GM18867 (cell line): ENCODE data around the gene LRRC32.
"Not testable (repeated sequence)": the region's sequence is repeated elsewhere in the genome, so short reads cannot be mapped to it uniquely, and the experiment has no call there.

ENCODE experiments used
- ATAC-seq: cut with Tn5 transposase; IDR thresholded peaks from one replicate; pipeline ENCODE4 v1.9.1; 2021; ENCODE audit warnings: mild to moderate bottlenecking, moderate library complexity; ENCODE audit not compliant: unreplicated experiment

LRRC32 gene

DNA sequence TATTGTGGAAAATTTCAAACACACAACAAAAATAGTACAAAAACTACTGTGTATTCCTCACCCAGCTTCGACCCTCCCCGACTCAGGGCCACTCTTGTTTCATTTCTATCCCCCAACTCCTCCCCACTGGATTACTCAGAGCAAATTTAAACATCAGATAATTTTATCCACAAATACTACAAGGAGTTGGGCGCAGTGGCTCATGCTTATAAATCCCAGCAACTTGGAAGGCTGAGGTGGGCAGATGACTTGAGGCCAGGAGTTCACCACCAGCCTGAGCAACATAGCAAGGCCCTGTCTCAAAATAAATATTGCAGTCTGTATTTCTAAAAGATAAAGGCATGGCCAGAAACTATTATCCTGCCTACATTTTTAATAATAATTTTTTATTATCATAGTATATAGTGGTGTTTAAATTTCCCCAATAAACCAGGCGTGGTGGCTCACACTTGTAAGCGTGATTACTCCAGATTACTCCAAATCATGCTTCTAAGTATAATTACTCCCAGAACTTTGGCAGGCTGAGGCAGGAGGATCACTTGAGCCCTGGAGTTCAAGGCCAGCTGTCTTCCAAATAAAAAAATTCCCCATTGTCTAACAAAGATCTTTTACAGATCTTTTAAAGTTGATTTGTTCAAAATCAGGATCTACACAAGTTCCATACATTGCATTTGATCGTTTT lies 39.8 kb downstream of the LRRC32 start:
- no peak for ATAC-seq

DNA sequence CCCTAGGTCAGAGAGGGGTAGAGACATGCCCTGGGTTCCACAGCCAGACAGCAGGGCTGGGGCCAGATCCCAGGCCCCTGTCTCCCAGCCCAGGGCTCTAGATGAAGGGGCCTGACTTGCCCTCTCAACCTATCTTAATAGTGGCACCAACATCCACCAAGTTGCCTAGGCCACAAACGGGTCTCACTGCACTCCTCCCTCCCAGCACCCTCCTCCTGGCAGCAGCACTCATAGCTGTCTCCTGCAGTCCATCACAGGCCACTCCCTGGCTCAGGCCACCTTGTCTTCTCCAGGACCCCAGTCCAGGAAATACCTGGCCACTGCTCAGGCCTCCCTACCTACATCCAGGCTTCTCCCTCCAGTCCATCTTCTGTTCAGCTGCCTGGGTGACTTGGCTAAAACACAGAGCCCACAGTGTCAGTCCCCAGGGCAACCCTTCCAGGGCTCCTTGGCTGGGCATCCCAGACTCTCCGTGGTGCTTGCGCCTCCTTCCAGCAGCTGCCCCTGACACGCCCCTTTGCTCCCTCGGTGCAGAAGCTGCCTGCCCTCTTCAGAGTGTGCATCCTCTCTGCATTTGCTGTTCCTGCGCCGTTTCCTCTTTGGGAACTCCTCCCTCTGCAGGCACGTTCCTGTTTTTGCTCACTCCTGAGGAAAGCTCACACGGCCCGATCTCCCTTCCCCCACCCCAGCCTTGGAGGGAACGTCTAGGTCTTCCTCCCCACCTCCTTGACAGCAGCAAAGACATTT lies 40.5 kb downstream of the LRRC32 start:
- ATAC-seq: no peak

DNA sequence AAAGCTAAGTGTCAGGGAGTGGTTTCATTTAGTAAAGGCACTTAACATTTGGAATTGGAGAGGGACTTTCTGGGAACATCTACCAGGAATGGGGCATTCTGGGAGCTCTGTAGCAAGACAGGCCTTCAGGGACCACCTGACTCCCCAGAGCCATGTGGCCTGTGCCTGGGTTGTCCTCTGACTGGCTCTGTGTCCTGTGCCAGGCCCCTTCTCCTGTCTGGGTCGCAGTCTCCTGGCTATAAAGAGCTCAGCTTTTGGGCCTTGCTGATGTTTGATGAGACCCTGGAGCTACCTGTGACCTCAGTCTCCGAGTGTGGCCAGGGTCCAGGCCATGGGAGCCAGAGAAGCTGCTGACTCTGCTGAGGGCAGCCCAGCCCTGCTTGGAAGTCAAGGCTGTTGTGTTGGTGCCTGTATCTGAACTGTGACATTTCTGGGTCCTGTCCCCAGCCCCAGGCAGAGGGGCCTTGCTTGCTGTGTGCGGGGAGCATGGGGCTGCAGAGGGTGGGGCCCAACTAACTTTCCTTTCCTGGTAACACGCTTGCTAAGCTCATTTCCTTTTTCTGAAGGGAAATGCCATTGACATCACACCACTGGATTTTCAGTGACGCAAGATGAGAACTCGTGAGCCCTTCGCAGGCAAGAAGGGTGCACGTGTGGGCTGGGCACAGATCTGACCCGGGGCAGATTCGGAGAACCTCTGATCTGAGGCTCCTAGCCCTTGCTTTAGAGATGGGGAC lies 41.3 kb downstream of the LRRC32 start:
- no peak for ATAC-seq

DNA sequence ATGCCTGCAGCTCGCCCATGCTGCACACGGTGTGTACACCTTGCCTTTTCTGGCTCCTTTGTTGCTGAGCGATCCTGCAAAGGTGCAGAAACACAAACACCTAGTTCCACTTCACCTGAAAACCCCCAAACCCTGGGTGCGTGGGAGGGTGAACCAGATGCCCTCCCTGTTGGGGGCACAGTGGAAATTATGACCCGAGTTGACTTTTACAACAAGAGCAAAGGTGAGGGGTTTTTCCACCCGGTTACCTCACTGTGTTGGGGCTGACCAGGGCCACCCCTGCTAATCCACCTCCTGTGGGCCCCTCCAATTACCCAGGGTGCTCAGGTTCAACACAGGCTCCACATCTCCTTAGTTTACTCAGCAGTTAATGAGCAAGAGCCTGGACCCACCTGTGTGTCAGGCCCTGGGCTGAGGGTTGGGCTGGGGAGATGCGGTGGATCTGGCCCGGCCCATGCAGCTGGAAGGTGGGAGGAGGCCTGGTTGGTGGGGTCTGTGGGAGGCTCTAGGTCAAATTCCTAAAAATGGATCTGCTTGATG lies 42.1 kb downstream of the LRRC32 start:
- no peak for ATAC-seq

DNA sequence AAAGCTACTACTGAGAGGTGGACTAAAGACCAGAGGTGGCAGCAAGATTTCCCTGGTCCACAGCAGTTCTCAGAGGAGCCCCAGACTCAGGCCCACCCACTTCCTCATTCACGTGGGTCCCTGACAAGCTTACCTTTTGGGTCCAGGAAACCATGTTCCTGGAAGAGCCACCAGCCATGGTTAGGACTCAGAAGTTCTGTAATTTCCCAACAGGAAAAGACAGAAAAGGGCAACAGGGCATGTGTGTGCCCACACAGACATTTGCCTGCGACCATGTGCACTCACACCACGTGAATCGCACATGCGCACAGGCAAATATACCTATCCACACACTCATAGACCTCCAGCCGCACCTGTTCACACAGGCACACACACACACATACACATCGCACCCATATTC lies 42.9 kb downstream of the LRRC32 start:
- no peak for ATAC-seq

DNA sequence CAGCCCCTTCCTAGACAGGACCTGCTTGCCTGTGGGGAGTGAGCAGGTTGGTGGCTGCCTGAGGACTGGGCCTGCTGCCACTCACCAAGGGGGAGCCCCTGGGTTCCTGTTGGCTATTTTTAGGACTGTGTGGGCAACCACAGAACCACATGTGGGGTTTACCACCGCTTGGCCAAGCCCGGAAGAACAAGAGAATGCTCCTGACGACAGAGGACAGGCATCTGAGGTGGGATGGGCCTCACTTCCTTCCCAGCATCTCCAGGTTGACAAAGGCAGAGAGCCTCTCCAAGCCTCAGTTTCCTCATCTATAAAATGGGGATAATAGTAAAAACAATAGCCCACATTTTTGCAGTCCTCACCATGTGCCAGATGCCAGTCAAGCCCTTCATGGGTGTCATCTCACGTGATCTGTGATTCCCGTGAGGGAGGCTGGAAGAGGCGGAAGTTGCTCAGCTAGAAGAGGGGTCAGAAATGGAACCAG lies 43.6 kb downstream of the LRRC32 start:
- peak; percentile 84 for ATAC-seq

DNA sequence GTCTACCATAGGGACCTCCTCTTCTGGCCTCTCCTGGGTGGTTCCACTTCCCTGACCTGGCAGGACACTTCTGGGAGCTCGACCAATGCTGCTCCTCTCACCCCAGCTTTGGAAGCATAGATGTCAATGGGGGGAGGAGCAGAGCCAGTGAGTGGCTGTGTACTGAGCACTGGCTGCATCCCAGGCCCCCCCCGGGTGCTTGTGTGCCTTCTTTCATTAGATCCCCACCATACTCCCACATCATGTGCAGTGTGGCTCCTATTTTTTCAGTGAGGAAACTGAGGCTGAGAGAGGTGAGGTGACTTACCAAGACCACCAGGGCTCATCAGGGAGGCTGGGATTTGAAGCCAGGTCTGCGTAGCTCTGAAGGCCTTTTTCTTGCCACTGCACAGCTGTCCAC lies 44.3 kb downstream of the LRRC32 start:
- no peak for ATAC-seq

DNA sequence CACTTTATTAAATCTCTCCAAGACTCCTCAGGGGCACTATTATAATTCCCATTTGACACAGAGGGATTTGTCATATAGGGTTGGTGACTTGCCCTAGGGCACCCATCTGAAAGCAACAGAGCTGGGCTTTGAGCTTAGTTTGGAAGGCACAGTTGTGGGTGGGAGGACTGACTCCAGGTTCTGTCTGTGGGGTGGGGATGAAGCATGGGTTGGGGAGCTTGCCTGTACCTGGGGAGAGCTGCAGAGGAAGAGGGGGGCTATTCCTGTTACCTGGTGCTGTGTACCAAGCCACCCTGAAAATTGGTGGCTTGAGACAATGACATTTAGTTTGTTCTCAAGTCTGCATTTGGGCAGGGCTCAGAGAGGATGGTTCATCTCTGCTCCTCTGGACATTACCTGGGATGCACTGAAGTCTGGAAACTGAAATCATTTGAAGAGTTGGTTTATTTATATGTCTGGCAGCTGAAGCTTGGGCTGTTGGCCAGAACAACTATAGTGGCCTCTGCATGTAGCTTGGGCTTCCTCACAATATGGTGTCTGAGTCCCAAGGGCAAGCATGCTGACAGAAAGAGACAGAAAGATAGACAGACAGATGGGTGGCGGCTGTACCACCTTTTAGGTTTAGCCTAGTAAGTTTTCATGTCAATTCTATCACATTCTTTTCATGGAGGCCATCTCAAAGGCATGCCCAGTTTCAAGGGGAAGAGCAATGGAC lies 44.9 kb downstream of the LRRC32 start:
- no peak for ATAC-seq

DNA sequence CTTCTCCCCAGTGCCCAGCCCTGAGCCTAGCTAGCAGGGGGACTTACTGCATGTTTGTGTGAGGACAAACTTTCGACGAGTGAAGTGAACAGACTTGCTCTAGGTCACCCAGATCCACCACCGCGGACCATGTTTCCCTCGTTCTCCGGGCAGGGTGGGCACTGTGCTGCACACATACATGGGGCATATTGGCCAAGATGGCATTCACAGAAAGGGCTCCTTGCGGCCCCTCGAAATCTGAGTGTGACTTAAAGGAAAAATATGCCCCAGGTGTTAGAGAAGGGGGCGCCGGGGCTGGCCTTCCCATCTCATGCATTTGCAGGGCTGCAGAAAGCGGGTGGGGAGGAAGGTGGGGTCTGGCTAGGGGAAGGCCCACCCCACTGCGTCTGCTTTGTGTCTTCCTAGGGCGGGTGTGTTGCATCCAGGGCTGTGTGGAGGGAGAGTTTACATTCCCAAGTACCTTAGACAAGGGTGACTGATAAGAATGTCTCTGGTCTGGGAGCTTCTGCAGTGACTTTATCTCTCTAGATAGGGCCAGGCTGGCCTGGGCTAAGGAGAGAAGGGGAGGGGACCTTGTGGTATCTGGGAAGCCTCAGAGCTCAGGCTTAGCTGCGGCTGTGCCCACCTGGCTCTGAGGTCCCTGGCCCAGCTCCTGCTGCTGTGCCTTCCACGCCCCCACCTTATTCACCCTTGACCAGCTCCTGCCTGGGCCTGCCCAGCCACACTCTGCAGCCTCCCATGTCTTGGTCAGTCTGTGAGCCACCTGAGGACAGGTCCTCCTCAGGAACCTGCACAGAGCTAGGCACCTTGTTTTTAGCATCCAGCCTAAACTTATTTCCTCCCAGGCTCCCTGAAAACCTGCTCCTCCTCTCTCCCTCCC lies 45.8 kb downstream of the LRRC32 start:
- no peak for ATAC-seq

DNA sequence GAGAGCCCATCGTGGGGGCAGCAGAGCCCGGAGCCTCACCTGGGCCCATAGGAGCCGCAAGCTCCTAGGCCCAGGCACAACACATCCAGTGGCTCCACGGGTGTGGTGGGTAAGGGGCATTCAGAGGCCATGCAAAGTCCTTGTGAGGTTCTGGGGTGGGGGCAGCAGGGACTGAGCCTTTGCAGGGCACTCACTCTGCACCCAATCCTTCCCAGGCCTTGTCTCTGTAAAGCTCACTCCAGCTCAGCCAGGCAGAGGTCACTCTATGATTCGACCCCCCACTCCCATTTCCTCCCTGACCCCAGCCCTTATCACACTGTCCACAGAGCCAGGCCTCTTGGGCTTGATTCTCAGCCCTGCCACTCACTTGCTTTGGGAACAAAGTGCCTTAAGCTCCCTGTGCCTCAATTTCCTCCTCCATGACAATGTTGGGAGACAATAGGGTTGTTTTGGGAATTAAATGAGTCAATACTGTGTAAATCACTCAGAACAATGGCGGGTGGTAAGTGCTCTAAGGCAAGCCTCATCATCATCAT lies 46.6 kb downstream of the LRRC32 start:
- ATAC-seq: no peak

DNA sequence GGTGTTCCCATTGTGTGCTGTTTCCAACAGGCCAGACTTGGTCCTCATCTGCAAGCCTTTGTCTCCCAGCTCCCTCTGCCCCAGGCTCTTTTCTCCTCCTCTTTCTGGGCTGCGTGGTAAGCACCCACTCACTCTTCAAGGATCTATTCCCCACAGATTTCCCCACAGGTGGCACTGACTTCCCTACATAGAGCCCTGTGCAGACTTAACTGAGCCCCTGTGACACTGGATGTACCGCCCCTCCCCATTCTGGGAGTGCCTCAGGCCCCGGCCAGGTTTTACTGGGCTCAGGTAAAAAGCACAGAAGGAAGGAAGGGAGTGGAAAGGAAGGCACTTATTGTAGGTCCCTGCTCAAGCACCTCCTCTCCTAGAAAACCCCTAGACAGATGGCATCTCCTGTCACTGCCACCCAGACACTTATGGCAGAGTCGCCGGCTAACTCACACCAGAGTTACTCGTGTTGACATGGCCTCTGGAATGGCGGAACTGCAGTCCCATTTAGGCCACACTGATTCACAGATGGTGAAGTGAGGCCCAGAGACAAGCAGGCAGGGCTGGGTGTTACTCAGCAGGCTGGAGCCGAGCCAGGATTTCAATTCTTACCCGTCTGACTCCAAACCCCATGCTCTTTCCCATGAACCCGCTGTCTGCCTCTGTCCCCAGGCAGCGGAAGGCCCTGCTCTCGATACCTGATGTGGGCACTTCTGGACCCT lies 47.2 kb downstream of the LRRC32 start:
- no peak for ATAC-seq

DNA sequence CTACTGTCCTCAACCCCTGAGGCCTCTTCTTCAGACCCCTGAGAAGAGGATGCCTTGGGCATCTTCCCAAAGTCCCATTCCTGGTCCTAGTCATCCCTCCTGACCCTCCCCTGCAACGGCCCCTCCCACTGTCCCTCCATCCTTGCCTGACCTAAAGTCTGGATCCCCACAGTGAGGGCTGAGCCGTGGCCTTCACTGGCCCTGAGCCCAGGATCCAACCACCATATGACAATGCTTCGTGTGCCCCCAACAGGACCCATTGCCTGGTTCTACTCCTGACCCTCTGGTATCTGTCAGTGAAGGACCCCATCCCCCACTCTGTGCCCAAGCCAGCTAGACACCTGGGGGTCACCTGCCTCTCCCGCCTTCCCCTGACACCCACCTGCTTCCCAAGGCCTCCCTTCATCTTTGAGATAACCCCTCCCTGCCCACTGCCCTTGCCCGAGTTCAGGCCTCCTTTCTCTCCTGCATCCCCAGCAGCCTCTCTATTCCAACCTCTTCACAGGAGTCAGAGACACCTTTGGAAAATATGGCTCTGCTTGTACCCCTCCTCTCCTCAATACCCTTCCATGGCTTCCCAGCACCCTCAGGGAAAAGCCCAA lies 48.0 kb downstream of the LRRC32 start:
- ATAC-seq: no peak

DNA sequence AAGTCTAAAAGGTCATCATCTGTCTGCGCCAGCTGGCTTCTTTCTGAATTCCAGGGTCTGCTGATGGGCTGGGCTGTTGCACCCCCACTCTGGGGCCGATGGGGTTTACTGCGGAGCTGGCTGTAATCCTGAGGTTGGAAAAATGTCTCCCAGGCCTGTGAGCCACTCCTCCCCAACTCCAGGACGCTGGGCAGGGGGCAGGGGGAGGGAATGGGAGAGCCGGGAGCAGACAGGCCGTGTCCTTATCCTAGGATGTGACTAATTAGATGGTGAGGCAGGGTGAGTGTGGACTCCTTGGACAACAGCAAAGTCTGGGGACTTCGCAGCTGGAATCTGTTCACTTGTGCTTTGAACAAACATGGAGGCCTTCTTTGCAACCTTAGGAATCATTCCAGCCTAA lies 48.7 kb downstream of the LRRC32 start:
- no peak for ATAC-seq

DNA sequence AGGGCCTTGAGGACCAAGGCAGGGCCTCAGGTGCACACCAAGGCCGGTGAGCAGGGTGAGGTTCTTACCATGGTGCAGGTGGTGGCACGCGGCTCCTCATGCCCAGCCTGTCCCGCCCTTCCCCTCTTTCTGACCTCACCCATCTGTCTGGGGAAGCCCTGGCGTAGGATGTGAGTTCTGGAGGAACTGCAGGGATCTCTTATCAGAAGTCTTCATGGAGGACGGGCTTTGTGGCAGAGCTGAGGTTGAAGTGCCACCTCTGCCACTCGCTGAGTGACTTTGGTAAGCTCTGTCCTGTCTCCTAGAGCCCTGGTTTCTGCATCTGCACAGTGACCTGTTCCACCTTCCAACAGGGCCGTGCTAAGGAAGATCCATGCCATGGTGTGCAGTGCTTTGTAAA lies 49.1 kb downstream of the LRRC32 start:
- ATAC-seq: no peak

DNA sequence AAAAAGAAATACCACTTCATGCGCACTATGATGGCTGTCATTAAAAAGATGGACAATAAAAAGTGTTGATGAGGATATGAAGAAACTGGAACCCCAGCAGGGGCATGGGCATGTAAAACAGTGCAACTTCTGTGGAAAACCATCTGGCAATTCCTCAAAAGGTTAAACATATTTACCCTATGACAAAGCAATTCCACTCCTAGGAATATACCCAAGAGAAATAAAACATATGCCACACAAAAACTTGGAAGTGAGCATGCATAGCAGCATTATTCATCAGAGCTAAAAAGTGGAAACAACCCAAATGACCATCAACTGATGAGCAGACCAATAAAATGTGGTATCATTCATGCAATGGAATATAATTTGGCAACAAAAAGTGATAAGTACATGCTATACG lies 50.1 kb downstream of the LRRC32 start:
- no peak for ATAC-seq

DNA sequence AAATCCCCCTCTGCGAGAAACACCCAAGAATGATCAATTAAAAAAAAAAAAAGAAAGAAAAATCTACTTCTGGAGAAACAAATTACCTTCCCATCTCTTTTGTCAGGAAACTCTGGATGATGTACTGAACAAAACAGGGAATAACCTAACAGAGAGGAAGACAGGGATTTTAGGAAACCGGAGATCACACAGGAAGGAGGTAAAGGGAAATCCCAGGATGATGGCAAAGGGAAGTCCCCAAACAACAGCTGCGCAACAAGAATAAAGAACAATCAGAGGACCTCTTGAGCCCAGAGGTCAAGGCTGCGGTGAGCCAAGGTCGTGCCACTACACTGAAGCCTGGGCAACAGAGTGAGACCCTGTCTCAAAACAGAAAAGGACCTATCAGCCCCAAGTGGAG lies 50.7 kb downstream of the LRRC32 start:
- not testable (repeated sequence) for ATAC-seq

DNA sequence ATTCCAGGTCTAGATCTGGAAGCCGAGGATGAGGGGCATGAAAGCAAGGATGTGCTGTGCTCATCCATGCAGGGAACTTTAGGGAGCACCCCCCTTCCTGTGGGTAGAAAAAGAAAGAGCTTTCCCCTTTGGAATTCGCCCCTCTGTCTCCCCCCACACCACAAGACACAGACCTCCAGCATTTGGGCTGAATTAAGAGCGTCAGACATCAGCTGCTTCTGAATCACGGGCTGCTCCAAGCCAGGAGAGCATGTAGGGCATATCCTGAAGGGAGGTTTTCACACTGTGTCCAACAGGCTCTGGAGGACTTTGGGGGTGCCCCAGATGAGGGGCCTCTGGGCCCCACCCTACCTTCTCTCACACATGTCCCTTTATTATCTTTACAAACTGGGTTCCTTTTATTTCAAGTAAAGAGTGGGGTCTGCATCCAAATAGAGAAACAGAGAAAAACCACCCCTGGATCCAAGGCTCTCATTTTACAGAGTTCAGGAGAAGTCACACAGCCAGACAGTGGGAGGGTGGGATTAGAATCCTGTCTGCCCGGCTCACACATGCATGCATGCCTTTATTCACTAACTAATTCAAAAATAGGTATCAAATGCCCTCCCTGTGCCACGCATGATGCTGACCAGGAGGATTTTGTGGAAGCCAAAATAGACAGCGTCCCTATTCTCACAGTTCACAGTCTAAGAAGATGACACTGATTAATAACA lies 52.8 kb downstream of the LRRC32 start:
- no peak for ATAC-seq
